GM23338 (cell line): ENCODE data around the gene NELL2. TPM values are rescaled to one million over a fixed set of nuclear protein-coding genes. Genes with fewer than 3 reads are reported as not detected.

Experiments used
- ATAC-seq: fragments of 200-7000 bp; cut with Tn5 transposase; 3 replicates; pipeline ENCODE4 v1.9.1; 2020
- DNase-seq: peaks from one replicate; pipeline ENCODE4 v3.0.0-alpha.2; 2015; ENCODE audit warnings: low spot score
- H2AFZ ChIP-seq: fragments of 200-600 bp; sonication (generic); 2 replicates; pipeline ENCODE4 v1.8.0; 2016; ENCODE audit warnings: antibody characterized with exemption, mild to moderate bottlenecking, moderate library complexity
- H3F3A ChIP-seq: fragments of 200-600 bp; sonication (generic); replicated peaks from 2 replicates; pipeline ENCODE4 v1.8.0; 2017; ENCODE audit warnings: antibody characterized with exemption, mixed run types, low read depth
- H3K27ac ChIP-seq: fragments of 200-600 bp; sonication (generic); 2 replicates; pipeline ENCODE4 v1.6.1; 2016; ENCODE audit warnings: low read depth
- H3K27me3 ChIP-seq: fragments of 200-600 bp; sonication (generic); 2 replicates; pipeline ENCODE4 v1.8.0; 2016; ENCODE audit warnings: mild to moderate bottlenecking, mixed run types, moderate library complexity; ENCODE audit not compliant: insufficient read depth
- H3K36me3 ChIP-seq: fragments of 200-600 bp; sonication (generic); 2 replicates; pipeline ENCODE4 v1.8.0; 2016; ENCODE audit warnings: mild to moderate bottlenecking; ENCODE audit not compliant: insufficient read depth
- H3K4me1 ChIP-seq: fragments of 200-600 bp; sonication (generic); 2 replicates; pipeline ENCODE4 v1.8.0; 2016; ENCODE audit warnings: mild to moderate bottlenecking, moderate library complexity; ENCODE audit not compliant: insufficient read depth
- H3K4me2 ChIP-seq: fragments of 200-600 bp; sonication (generic); 2 replicates; pipeline ENCODE4 v1.7.1; 2017; ENCODE audit warnings: mixed run types
- H3K4me3 ChIP-seq: fragments of 200-600 bp; sonication (generic); 2 replicates; pipeline ENCODE4 v1.6.1; 2016; ENCODE audit warnings: mixed run types
- H3K79me2 ChIP-seq: fragments of 200-600 bp; sonication (generic); replicated peaks from 2 replicates; pipeline ENCODE4 v1.8.0; 2017; ENCODE audit warnings: mild to moderate bottlenecking; ENCODE audit not compliant: insufficient read depth
- H3K9me2 ChIP-seq: fragments of 200-600 bp; sonication (generic); 2 replicates; pipeline ENCODE4 v1.8.0; 2017; ENCODE audit not compliant: insufficient read depth
- H4K20me1 ChIP-seq: fragments of 200-600 bp; sonication (generic); replicated peaks from 2 replicates; pipeline ENCODE4 v1.8.0; 2017; ENCODE audit warnings: mild to moderate bottlenecking; ENCODE audit not compliant: insufficient read depth
- H3K27ac Mint-ChIP-seq: 2 replicates; pipeline ENCODE4 v1.8.0; 2020; ENCODE audit warnings: inconsistent platforms, mild to moderate bottlenecking, moderate library complexity, mixed read lengths
- H3K27me3 Mint-ChIP-seq: 3 replicates; pipeline ENCODE4 v1.8.0; 2022; ENCODE audit warnings: low read depth, mild to moderate bottlenecking, moderate library complexity, mixed read lengths, inconsistent platforms; ENCODE audit not compliant: insufficient read depth, poor library complexity
- H3K36me3 Mint-ChIP-seq: 3 replicates; pipeline ENCODE4 v1.8.0; 2021; ENCODE audit warnings: low read depth, mild to moderate bottlenecking, inconsistent platforms, moderate library complexity, mixed read lengths
- H3K4me1 Mint-ChIP-seq: 3 replicates; pipeline ENCODE4 v1.8.0; 2020; ENCODE audit warnings: mild to moderate bottlenecking, inconsistent platforms, mixed read lengths
- H3K4me3 Mint-ChIP-seq: 3 replicates; pipeline ENCODE4 v1.8.0; 2021; ENCODE audit warnings: moderate library complexity, mild to moderate bottlenecking, inconsistent platforms, mixed read lengths
- H3K9me3 Mint-ChIP-seq: 3 replicates; pipeline ENCODE4 v1.8.0; 2020; ENCODE audit warnings: moderate library complexity, mild to moderate bottlenecking, inconsistent platforms, mixed read lengths
- CREB1 ChIP-seq: fragments of 250-450 bp; sonication (Bioruptor Pico); IDR thresholded peaks from 2 replicates; pipeline ENCODE4 v1.5.0; 2020; ENCODE audit warnings: low read depth, mild to moderate bottlenecking, moderate library complexity
- EZH2phosphoT487 ChIP-seq: fragments of 200-600 bp; sonication (generic); IDR thresholded peaks from one replicate; pipeline ENCODE4 v1.8.1; 2018; ENCODE audit warnings: antibody characterized with exemption; ENCODE audit not compliant: unreplicated experiment
- JUNB ChIP-seq: IDR thresholded peaks from one replicate; pipeline ENCODE4 v1.6.1; 2016; ENCODE audit warnings: antibody characterized with exemption; ENCODE audit not compliant: unreplicated experiment
- NANOG ChIP-seq: IDR thresholded peaks from 2 replicates; pipeline ENCODE4 v1.6.1; 2016; ENCODE audit warnings: antibody characterized with exemption, borderline replicate concordance
- ZNF114 ChIP-seq: fragments of 250-450 bp; sonication (Bioruptor Pico); IDR thresholded peaks from 2 replicates; pipeline ENCODE4 v1.5.0; 2020; ENCODE audit warnings: mild to moderate bottlenecking, moderate library complexity
- ZNF331 ChIP-seq: fragments of 250-450 bp; sonication (Bioruptor Pico); IDR thresholded peaks from 2 replicates; pipeline ENCODE4 v1.5.0; 2020; ENCODE audit warnings: low read depth, mild to moderate bottlenecking, moderate library complexity
- polyA plus RNA-seq: library from polyadenylated mRNA; unstranded; fragments of >200 nt; fragmentation: Nextera tagmentation; extraction: Ambion mirVana; gene quantifications from 2 replicates; pipeline ENCODE4 v1.2.1, GENCODE V29; 2016
- total RNA-seq: library from RNA; depleted of rRNA; stranded (reverse); fragments of >200 nt; shearing (Covaris generic); gene quantifications from 2 replicates; pipeline ENCODE4 v1.2.3, GENCODE V29; 2014
- TF ChIP-seq, protein P1 (sequence below), 2 experiments: fragments of 200-600 bp in 1 of 2; sonication (generic) in 1 of 2; conservative IDR thresholded peaks; 2 replicates each; pipeline versions ENCODE4 v1.5.1 to v1.6.1; 2016 to 2017; ENCODE audit warnings: antibody characterized with exemption in 2 of 2, low read depth in 2 of 2, mild to moderate bottlenecking in 2 of 2, moderate library complexity in 1 of 2
- TF ChIP-seq, protein P2 (sequence below): fragments of 250-450 bp; sonication (Bioruptor Pico); IDR thresholded peaks from 2 replicates; pipeline ENCODE4 v1.5.0; 2020; ENCODE audit warnings: mild to moderate bottlenecking, moderate library complexity

Gene NELL2
- total and polyA plus RNA-seq, 2 experiments from 2014 or later = 25.1 to 99.5 TPM

DNA sequence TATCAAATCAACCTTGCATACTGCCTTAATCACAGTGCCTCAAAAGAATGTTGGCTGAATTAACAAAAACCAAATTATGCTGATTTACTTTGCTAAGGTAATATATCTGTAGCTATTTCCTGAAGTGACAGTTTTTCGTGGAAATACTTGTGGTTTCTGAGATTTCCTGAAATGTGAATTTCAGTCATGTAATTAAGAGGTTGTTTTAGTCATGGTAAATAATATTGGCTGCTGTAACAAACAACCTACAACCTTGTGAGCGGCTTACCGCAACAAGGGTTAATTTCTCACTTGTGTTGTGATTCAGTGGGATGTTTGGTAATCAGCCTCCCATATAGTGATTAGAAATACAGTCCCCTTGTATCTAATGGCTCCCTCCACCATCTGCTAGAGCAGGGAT, 387.9 kb downstream of the NELL2 start:
- no peaks in the 10 kb centered on the region for H3K27me3 Mint-ChIP-seq
- Histone ChIP-seq H3K27ac (no peak overlapping the region), H4K20me1 (no peaks in the 10 kb centered on the region), H3K9me2 (peaks cover 11% of the 10 kb centered on the region; the same call in 1 of the 2 replicates), H3K36me3 (0 out of 2 replicates have a peak, but pooled peaks cover 5% of the 10 kb centered on the region), H3K4me2 (no peak overlapping the region), H3K27me3 (no peaks in the 10 kb centered on the region), H3F3A (no peaks in the 10 kb centered on the region), H3K4me3 (no peak overlapping the region), H3K4me1 (no peaks in the 10 kb centered on the region), H3K79me2 (no peaks in the 10 kb centered on the region), H2AFZ (no peak overlapping the region)
- H3K9me3 Mint-ChIP-seq = peaks cover 19% of the 10 kb centered on the region
- H3K4me3 Mint-ChIP-seq = no peak overlapping the region
- H3K36me3 Mint-ChIP-seq = peaks cover 7% of the 10 kb centered on the region
- DNase-seq (no peak), ATAC-seq (no peak)
- no peak for TF ChIP-seq NANOG
- TF ChIP-seq, protein P1, sequence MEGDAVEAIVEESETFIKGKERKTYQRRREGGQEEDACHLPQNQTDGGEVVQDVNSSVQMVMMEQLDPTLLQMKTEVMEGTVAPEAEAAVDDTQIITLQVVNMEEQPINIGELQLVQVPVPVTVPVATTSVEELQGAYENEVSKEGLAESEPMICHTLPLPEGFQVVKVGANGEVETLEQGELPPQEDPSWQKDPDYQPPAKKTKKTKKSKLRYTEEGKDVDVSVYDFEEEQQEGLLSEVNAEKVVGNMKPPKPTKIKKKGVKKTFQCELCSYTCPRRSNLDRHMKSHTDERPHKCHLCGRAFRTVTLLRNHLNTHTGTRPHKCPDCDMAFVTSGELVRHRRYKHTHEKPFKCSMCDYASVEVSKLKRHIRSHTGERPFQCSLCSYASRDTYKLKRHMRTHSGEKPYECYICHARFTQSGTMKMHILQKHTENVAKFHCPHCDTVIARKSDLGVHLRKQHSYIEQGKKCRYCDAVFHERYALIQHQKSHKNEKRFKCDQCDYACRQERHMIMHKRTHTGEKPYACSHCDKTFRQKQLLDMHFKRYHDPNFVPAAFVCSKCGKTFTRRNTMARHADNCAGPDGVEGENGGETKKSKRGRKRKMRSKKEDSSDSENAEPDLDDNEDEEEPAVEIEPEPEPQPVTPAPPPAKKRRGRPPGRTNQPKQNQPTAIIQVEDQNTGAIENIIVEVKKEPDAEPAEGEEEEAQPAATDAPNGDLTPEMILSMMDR (conservative IDR thresholded peaks at IDR 0.05; ENCODE audit: low read depth in 2 of 2) = no peak
- H3K4me1 Mint-ChIP-seq = no peaks in the 10 kb centered on the region
- no peak overlapping the region for H3K27ac Mint-ChIP-seq

DNA sequence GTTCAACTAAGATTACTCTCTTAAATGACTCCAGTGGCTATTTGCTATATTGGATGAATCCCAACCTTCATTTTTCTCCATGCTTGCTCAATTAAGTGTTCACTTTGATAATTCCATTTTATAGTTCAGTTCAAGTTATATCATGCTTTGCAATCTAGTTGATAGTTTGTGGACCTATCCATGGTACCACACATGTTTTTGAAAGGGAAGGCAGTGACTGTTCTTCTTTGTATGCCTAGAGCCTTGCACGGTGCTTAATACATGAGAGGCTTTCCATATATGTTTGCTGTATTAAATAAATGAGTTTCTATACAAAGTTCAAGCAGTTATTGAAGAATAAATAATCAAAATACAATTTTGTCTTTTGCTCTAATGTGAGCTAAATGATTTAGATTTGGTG, 391.3 kb downstream of the NELL2 start:
- Mint-ChIP-seq H3K9me3 (peaks cover 23% of the 10 kb centered on the region), H3K27ac (no peak overlapping the region), H3K4me1 (no peaks in the 10 kb centered on the region), H3K4me3 (no peak overlapping the region), H3K27me3 (peaks cover 3% of the 10 kb centered on the region), H3K36me3 (peaks cover 18% of the 10 kb centered on the region)
- H3K4me2 ChIP-seq = no peak overlapping the region
- H4K20me1 ChIP-seq = no peaks in the 10 kb centered on the region
- H3F3A ChIP-seq = no peaks in the 10 kb centered on the region
- no peak overlapping the region for H2AFZ ChIP-seq
- ATAC-seq (no peak), DNase-seq (no peak)
- no peak overlapping the region for H3K27ac ChIP-seq
- H3K9me2 ChIP-seq = peaks cover 14% of the 10 kb centered on the region; the same call in 1 of the 2 replicates
- H3K36me3 ChIP-seq = 0 out of 2 replicates have a peak, but pooled peaks cover 5% of the 10 kb centered on the region
- H3K27me3 ChIP-seq = no peaks in the 10 kb centered on the region
- H3K79me2 ChIP-seq = no peaks in the 10 kb centered on the region
- H3K4me1 ChIP-seq = no peaks in the 10 kb centered on the region
- no peak overlapping the region for H3K4me3 ChIP-seq
- TF ChIP-seq ZNF114 (CRISPR knock-in tag) = no peak
- no peak for TF ChIP-seq NANOG
- no peak for TF ChIP-seq JUNB
- TF ChIP-seq ZNF331 = no peak
- TF ChIP-seq, protein P1 (conservative IDR thresholded peaks at IDR 0.05; ENCODE audit: low read depth in 2 of 2) = no peak
- TF ChIP-seq, protein P2, sequence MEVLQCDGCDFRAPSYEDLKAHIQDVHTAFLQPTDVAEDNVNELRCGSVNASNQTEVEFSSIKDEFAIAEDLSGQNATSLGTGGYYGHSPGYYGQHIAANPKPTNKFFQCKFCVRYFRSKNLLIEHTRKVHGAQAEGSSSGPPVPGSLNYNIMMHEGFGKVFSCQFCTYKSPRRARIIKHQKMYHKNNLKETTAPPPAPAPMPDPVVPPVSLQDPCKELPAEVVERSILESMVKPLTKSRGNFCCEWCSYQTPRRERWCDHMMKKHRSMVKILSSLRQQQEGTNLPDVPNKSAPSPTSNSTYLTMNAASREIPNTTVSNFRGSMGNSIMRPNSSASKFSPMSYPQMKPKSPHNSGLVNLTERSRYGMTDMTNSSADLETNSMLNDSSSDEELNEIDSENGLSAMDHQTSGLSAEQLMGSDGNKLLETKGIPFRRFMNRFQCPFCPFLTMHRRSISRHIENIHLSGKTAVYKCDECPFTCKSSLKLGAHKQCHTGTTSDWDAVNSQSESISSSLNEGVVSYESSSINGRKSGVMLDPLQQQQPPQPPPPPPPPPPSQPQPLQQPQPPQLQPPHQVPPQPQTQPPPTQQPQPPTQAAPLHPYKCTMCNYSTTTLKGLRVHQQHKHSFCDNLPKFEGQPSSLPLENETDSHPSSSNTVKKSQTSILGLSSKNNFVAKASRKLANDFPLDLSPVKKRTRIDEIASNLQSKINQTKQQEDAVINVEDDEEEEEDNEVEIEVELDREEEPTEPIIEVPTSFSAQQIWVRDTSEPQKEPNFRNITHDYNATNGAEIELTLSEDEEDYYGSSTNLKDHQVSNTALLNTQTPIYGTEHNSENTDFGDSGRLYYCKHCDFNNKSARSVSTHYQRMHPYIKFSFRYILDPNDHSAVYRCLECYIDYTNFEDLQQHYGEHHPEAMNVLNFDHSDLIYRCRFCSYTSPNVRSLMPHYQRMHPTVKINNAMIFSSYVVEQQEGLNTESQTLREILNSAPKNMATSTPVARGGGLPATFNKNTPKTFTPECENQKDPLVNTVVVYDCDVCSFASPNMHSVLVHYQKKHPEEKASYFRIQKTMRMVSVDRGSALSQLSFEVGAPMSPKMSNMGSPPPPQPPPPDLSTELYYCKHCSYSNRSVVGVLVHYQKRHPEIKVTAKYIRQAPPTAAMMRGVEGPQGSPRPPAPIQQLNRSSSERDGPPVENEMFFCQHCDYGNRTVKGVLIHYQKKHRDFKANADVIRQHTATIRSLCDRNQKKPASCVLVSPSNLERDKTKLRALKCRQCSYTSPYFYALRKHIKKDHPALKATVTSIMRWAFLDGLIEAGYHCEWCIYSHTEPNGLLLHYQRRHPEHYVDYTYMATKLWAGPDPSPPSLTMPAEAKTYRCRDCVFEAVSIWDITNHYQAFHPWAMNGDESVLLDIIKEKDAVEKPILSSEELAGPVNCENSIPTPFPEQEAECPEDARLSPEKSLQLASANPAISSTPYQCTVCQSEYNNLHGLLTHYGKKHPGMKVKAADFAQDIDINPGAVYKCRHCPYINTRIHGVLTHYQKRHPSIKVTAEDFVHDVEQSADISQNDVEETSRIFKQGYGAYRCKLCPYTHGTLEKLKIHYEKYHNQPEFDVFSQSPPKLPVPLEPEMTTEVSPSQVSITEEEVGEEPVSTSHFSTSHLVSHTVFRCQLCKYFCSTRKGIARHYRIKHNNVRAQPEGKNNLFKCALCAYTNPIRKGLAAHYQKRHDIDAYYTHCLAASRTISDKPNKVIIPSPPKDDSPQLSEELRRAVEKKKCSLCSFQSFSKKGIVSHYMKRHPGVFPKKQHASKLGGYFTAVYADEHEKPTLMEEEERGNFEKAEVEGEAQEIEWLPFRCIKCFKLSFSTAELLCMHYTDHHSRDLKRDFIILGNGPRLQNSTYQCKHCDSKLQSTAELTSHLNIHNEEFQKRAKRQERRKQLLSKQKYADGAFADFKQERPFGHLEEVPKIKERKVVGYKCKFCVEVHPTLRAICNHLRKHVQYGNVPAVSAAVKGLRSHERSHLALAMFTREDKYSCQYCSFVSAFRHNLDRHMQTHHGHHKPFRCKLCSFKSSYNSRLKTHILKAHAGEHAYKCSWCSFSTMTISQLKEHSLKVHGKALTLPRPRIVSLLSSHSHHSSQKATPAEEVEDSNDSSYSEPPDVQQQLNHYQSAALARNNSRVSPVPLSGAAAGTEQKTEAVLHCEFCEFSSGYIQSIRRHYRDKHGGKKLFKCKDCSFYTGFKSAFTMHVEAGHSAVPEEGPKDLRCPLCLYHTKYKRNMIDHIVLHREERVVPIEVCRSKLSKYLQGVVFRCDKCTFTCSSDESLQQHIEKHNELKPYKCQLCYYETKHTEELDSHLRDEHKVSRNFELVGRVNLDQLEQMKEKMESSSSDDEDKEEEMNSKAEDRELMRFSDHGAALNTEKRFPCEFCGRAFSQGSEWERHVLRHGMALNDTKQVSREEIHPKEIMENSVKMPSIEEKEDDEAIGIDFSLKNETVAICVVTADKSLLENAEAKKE (CRISPR knock-in tag) = no peak
- TF ChIP-seq EZH2phosphoT487 = no peak
- no peak for TF ChIP-seq CREB1 (CRISPR knock-in tag)
